ENCODE data around the gene GTSF1L. TPM values are rescaled to one million over a fixed set of nuclear protein-coding genes. Genes with fewer than 3 reads are reported as not detected.

GTSF1L gene
- total RNA-seq, 1 experiment from 2014 or later = not detected

- Histone ChIP-seq H3K27me3 (no peaks in the 10 kb centered on the region), H3K4me3 (no peak overlapping the region), H3K36me3 (no peaks in the 10 kb centered on the region), H3K9me3 (no peaks in the 10 kb centered on the region)
- DNase-seq = no peak
Observed at GRCh38 chr20:43726333-43726732, 469 bp downstream of the GTSF1L start.

- no peak for DNase-seq
- Histone ChIP-seq H3K27me3 (no peaks in the 10 kb centered on the region), H3K4me3 (no peak overlapping the region), H3K9me3 (no peaks in the 10 kb centered on the region), H3K36me3 (no peaks in the 10 kb centered on the region)
Observed at GRCh38 chr20:43725666-43726065, 1.1 kb downstream of the GTSF1L start.

GRCh38 chr20:43724383-43724782 lies 2.4 kb downstream of the GTSF1L start:
- H3K27me3 ChIP-seq = no peaks in the 10 kb centered on the region
- no peaks in the 10 kb centered on the region for H3K36me3 ChIP-seq
- no peak overlapping the region for H3K4me3 ChIP-seq
- no peak for DNase-seq
- H3K9me3 ChIP-seq = no peaks in the 10 kb centered on the region

GRCh38 chr20:43723735-43724134 lies 3.1 kb downstream of the GTSF1L start:
- Histone ChIP-seq H3K36me3 (peaks cover 4% of the 10 kb centered on the region; the same call in 1 of the 2 replicates), H3K4me3 (no peak overlapping the region), H3K27me3 (no peaks in the 10 kb centered on the region), H3K9me3 (no peaks in the 10 kb centered on the region)
- DNase-seq = no peak

GRCh38 chr20:43723186-43723585 lies 3.6 kb downstream of the GTSF1L start:
- Histone ChIP-seq H3K27me3 (no peaks in the 10 kb centered on the region), H3K9me3 (no peaks in the 10 kb centered on the region), H3K36me3 (peaks cover 4% of the 10 kb centered on the region; the same call in 1 of the 2 replicates), H3K4me3 (no peak overlapping the region)
- DNase-seq = no peak

GRCh38 chr20:43722153-43722505 lies 4.7 kb downstream of the GTSF1L start:
- peaks cover 11% of the 10 kb centered on the region for H3K36me3 ChIP-seq
- no peak for DNase-seq
- no peaks in the 10 kb centered on the region for H3K27me3 ChIP-seq
- no peaks in the 10 kb centered on the region for H3K9me3 ChIP-seq
- no peak overlapping the region for H3K4me3 ChIP-seq

GRCh38 chr20:43721429-43722152 lies 5.2 kb downstream of the GTSF1L start:
- Histone ChIP-seq H3K9me3 (no peaks in the 10 kb centered on the region), H3K27me3 (no peaks in the 10 kb centered on the region), H3K36me3 (peaks cover 14% of the 10 kb centered on the region), H3K4me3 (no peak overlapping the region)
- DNase-seq = no peak

GRCh38 chr20:43721097-43721428 lies 5.7 kb downstream of the GTSF1L start:
- H3K4me3 ChIP-seq = no peak overlapping the region
- no peaks in the 10 kb centered on the region for H3K9me3 ChIP-seq
- H3K27me3 ChIP-seq = no peaks in the 10 kb centered on the region
- DNase-seq = no peak
- H3K36me3 ChIP-seq = peaks cover 14% of the 10 kb centered on the region

GRCh38 chr20:43720007-43720406 lies 6.8 kb downstream of the GTSF1L start:
- Histone ChIP-seq H3K4me3 (no peak overlapping the region), H3K9me3 (no peaks in the 10 kb centered on the region), H3K27me3 (no peaks in the 10 kb centered on the region), H3K36me3 (peaks cover 20% of the 10 kb centered on the region)
- no peak for DNase-seq

- no peaks in the 10 kb centered on the region for H3K9me3 ChIP-seq
- no peak overlapping the region for H3K4me3 ChIP-seq
- H3K27me3 ChIP-seq = no peaks in the 10 kb centered on the region
- H3K36me3 ChIP-seq = peaks cover 39% of the 10 kb centered on the region
- DNase-seq = no peak
Observed at GRCh38 chr20:43717616-43717995, 9.2 kb downstream of the GTSF1L start.

GRCh38 chr20:43716757-43717615 lies 9.8 kb downstream of the GTSF1L start:
- H3K4me3 ChIP-seq = no peak overlapping the region
- peaks cover 40% of the 10 kb centered on the region for H3K36me3 ChIP-seq
- no peaks in the 10 kb centered on the region for H3K27me3 ChIP-seq
- H3K9me3 ChIP-seq = no peaks in the 10 kb centered on the region
- DNase-seq = no peak

- DNase-seq = no peak
Observed at GRCh38 chr20:43716123-43716522, 10.7 kb downstream of the GTSF1L start.

GRCh38 chr20:43715511-43715910 lies 11.3 kb downstream of the GTSF1L start:
- H3K27me3 ChIP-seq = no peaks in the 10 kb centered on the region
- no peak for DNase-seq
- H3K9me3 ChIP-seq = no peaks in the 10 kb centered on the region
- H3K4me3 ChIP-seq = no peak overlapping the region
- peaks cover 49% of the 10 kb centered on the region for H3K36me3 ChIP-seq

More at GRCh38 chr20:43716123-43716522, 10.7 kb downstream of the GTSF1L start:
- no peak overlapping the region for H3K4me3 ChIP-seq
- H3K36me3 ChIP-seq = peaks cover 43% of the 10 kb centered on the region
- no peaks in the 10 kb centered on the region for H3K9me3 ChIP-seq
- no peaks in the 10 kb centered on the region for H3K27me3 ChIP-seq

- Histone ChIP-seq H3K9me3 (no peaks in the 10 kb centered on the region), H3K36me3 (peaks cover 53% of the 10 kb centered on the region), H3K4me3 (no peak overlapping the region), H3K27me3 (no peaks in the 10 kb centered on the region)
- no peak for DNase-seq
Observed at GRCh38 chr20:43715044-43715443, 11.8 kb downstream of the GTSF1L start.

GRCh38 chr20:43711098-43711654 lies 15.6 kb downstream of the GTSF1L start:
- peaks cover 65% of the 10 kb centered on the region for H3K36me3 ChIP-seq
- DNase-seq = no peak
- H3K4me3 ChIP-seq = no peak overlapping the region
- H3K27me3 ChIP-seq = no peaks in the 10 kb centered on the region
- H3K9me3 ChIP-seq = no peaks in the 10 kb centered on the region

GRCh38 chr20:43710370-43711044 lies 16.3 kb downstream of the GTSF1L start:
- Histone ChIP-seq H3K27me3 (no peaks in the 10 kb centered on the region), H3K4me3 (no peak overlapping the region), H3K36me3 (peaks cover 67% of the 10 kb centered on the region), H3K9me3 (no peaks in the 10 kb centered on the region)
- DNase-seq = no peak

- Histone ChIP-seq H3K9me3 (no peaks in the 10 kb centered on the region), H3K4me3 (no peak overlapping the region), H3K27me3 (no peaks in the 10 kb centered on the region), H3K36me3 (peaks cover 65% of the 10 kb centered on the region)
- DNase-seq = no peak
Observed at GRCh38 chr20:43702502-43702901, 24.3 kb downstream of the GTSF1L start.

All from MG63 (cell line).